Right lobe of liver (tissue), 4 donors: ENCODE measurements around the gene EIF6.

ENCODE experiments used
- CTCF ChIP-seq, 4 donors: fragments of 200-600 bp in 3 of 4; fragments of 450-650 bp in 1 of 4; IDR thresholded peaks; one replicate each; pipeline versions ENCODE4 v1.5.1 to v1.8.0; 2016 to 2022; ENCODE audit warnings: antibody characterized with exemption in 4 of 4, mild to moderate bottlenecking in 2 of 4
- POLR2A ChIP-seq: fragments of 450-650 bp; IDR thresholded peaks from one replicate; pipeline ENCODE4 v1.6.1; 2017; ENCODE audit warnings: antibody characterized with exemption, mild to moderate bottlenecking
- donor health status: DM: no; HTN: no; CAD: no.
- donor health status: DM: no; HTN: no; CAD: no.
- donor health status: DM: no; HTN: yes; CAD: no.

GRCh38 chr20:35290887-35291417 lies 6.4 kb upstream of the EIF6 start:
- TF ChIP-seq CTCF (IDR thresholded peaks at IDR 0.05) = no peak
- no peak for TF ChIP-seq POLR2A
